Measurements from ENCODE around the gene ST3GAL2.
"Not testable (repeated sequence)": the region's sequence is repeated elsewhere in the genome, so short reads cannot be mapped to it uniquely, and the experiment has no call there.

ST3GAL2 gene

DNA sequence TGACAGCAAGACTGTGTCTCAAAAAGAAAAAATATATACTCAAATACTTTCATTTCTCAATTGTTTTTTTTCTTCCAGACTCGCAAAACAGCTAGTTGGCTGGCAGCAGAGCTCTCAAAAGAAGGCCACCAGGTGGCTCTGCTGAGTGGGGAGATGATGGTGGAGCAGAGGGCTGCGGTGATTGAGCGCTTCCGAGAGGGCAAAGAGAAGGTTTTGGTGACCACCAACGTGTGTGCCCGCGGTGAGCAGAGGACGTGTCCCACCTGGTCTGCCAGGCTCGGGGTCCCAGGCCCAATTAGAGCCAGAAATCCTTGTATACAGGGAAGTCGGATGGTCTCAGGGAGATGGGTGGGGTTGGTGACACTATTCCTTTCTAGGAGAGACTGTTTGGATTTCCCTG lies 68.8 kb downstream of the ST3GAL2 start:
- DNase-seq = peak; percentile 48
- not testable (repeated sequence) for H3K4me2 ChIP-seq (ENCODE audit: low read length, poor library complexity, severe bottlenecking); H4K91ac ChIP-seq (ENCODE audit: low read length); H2BK12ac ChIP-seq (ENCODE audit: low read length in 2 of 2); H3K9me3 ChIP-seq (ENCODE audit: control insufficient read depth, low read length); H2BK15ac ChIP-seq (ENCODE audit: low read depth, poor library complexity, severe bottlenecking); H3K14ac ChIP-seq (ENCODE audit: low read length in 2 of 2); H3K4ac ChIP-seq (ENCODE audit: low read depth in 1 of 2, low read length in 2 of 2); H2AK5ac ChIP-seq (ENCODE audit: low read length, severe bottlenecking); H2BK5ac ChIP-seq (ENCODE audit: low read depth, low read length, poor library complexity, severe bottlenecking); H2AFZ ChIP-seq (ENCODE audit: low read depth, low read length); H3K4me3 ChIP-seq (ENCODE audit: insufficient read depth in 1 of 2, low read depth in 1 of 2, low read length in 2 of 2); H3K4me1 ChIP-seq (ENCODE audit: control insufficient read depth, insufficient read depth, low read depth, low read length); H3K18ac ChIP-seq (ENCODE audit: low read depth in 1 of 2, low read length in 2 of 2); H3K23ac ChIP-seq (ENCODE audit: low read length in 2 of 2); H2BK120ac ChIP-seq (ENCODE audit: low read depth, low read length); H3K9ac ChIP-seq (ENCODE audit: low read length); H4K8ac ChIP-seq (ENCODE audit: low read length); H3K27ac ChIP-seq (ENCODE audit: low read length, poor library complexity, severe bottlenecking); H3K27me3 ChIP-seq (ENCODE audit: control insufficient read depth in 1 of 2, insufficient read depth in 1 of 2, low read length in 2 of 2)
- Histone ChIP-seq H3K79me1 (replicated peaks; ENCODE audit: low read length, poor library complexity, severe bottlenecking) (peaks cover 14% of the 10 kb centered on the region), H3K36me3 (ENCODE audit: control insufficient read depth in 1 of 2, insufficient read depth in 2 of 2, low read depth in 1 of 2, low read length in 2 of 2) (peaks cover 70 to 75% of the 10 kb centered on the region in 2 experiments)
- WGBS = 77% methylated on average over 10 of the region's 10 CpGs

DNA sequence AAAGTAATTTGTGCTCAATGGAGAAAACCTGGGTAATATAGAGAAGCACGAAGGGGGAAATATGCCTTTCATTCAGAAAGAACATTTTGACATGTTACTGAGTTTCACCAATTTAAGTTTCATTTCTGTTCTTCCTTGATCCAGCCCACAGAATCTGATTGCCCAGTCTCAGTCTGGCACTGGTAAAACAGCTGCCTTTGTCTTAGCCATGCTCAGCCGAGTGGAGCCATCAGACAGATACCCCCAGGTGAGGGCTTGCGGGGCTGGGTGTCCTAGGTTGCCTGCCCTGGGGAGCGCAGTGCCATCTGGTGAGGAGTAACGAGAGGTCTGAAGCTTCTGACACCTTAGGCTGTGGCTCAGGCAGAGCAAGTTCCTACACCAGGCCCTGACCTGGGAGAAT lies 74.5 kb downstream of the ST3GAL2 start:
- H2BK12ac ChIP-seq (ENCODE audit: low read length in 2 of 2) = no peak overlapping the region
- H3K4me1 ChIP-seq (ENCODE audit: control insufficient read depth, insufficient read depth, low read depth, low read length) = no peaks in the 10 kb centered on the region
- no peak overlapping the region for H3K18ac ChIP-seq (ENCODE audit: low read depth in 1 of 2, low read length in 2 of 2)
- H2BK5ac ChIP-seq (ENCODE audit: low read depth, low read length, poor library complexity, severe bottlenecking) = no peak overlapping the region
- H2BK15ac ChIP-seq (ENCODE audit: low read depth, poor library complexity, severe bottlenecking) = no peak overlapping the region
- DNase-seq = no peak
- H3K79me1 ChIP-seq (replicated peaks; ENCODE audit: low read length, poor library complexity, severe bottlenecking) = peaks cover 4% of the 10 kb centered on the region
- H3K4ac ChIP-seq (ENCODE audit: low read depth in 1 of 2, low read length in 2 of 2) = no peak overlapping the region
- no peaks in the 10 kb centered on the region for H3K9me3 ChIP-seq (ENCODE audit: control insufficient read depth, low read length)
- H3K27ac ChIP-seq (ENCODE audit: low read length, poor library complexity, severe bottlenecking) = no peak overlapping the region
- no peak overlapping the region for H2AFZ ChIP-seq (ENCODE audit: low read depth, low read length)
- H3K14ac ChIP-seq (ENCODE audit: low read length in 2 of 2) = no peak overlapping the region
- WGBS = 97% methylated on average over 5 of the region's 5 CpGs
- no peak overlapping the region for H3K23ac ChIP-seq (ENCODE audit: low read length in 2 of 2)
- H3K36me3 ChIP-seq (ENCODE audit: control insufficient read depth in 1 of 2, insufficient read depth in 2 of 2, low read depth in 1 of 2, low read length in 2 of 2) = peaks cover 76 to 77% of the 10 kb centered on the region in 2 experiments
- no peaks in the 10 kb centered on the region for H3K27me3 ChIP-seq (ENCODE audit: control insufficient read depth in 1 of 2, insufficient read depth in 1 of 2, low read length in 2 of 2)
- no peak overlapping the region for H3K4me2 ChIP-seq (ENCODE audit: low read length, poor library complexity, severe bottlenecking)
- H3K4me3 ChIP-seq (ENCODE audit: insufficient read depth in 1 of 2, low read depth in 1 of 2, low read length in 2 of 2) = no peak overlapping the region
- no peak overlapping the region for H4K91ac ChIP-seq (ENCODE audit: low read length)
- H4K8ac ChIP-seq (ENCODE audit: low read length) = no peak overlapping the region
- no peak overlapping the region for H3K9ac ChIP-seq (ENCODE audit: low read length)
- H2AK5ac ChIP-seq (ENCODE audit: low read length, severe bottlenecking) = no peak overlapping the region
- no peak overlapping the region for H2BK120ac ChIP-seq (ENCODE audit: low read depth, low read length)

- H3K27ac ChIP-seq (ENCODE audit: low read length, poor library complexity, severe bottlenecking) = no peak overlapping the region
- no peak overlapping the region for H3K18ac ChIP-seq (ENCODE audit: low read depth in 1 of 2, low read length in 2 of 2)
- H4K8ac ChIP-seq (ENCODE audit: low read length) = no peak overlapping the region
- H3K4ac ChIP-seq (ENCODE audit: low read depth in 1 of 2, low read length in 2 of 2) = no peak overlapping the region
- no peaks in the 10 kb centered on the region for H3K4me1 ChIP-seq (ENCODE audit: control insufficient read depth, insufficient read depth, low read depth, low read length)
- 95% methylated on average over 6 of the region's 7 CpGs for WGBS
- no peak overlapping the region for H3K4me2 ChIP-seq (ENCODE audit: low read length, poor library complexity, severe bottlenecking)
- no peak for DNase-seq
- H2BK12ac ChIP-seq (ENCODE audit: low read length in 2 of 2) = no peak overlapping the region
- no peak overlapping the region for H3K9ac ChIP-seq (ENCODE audit: low read length)
- no peak overlapping the region for H4K91ac ChIP-seq (ENCODE audit: low read length)
- H3K23ac ChIP-seq (ENCODE audit: low read length in 2 of 2) = no peak overlapping the region
- no peaks in the 10 kb centered on the region for H3K9me3 ChIP-seq (ENCODE audit: control insufficient read depth, low read length)
- no peak overlapping the region for H3K14ac ChIP-seq (ENCODE audit: low read length in 2 of 2)
- H2AFZ ChIP-seq (ENCODE audit: low read depth, low read length) = no peak overlapping the region
- no peak overlapping the region for H3K4me3 ChIP-seq (ENCODE audit: insufficient read depth in 1 of 2, low read depth in 1 of 2, low read length in 2 of 2)
- H2BK120ac ChIP-seq (ENCODE audit: low read depth, low read length) = no peak overlapping the region
- peaks cover 8% of the 10 kb centered on the region for H3K79me1 ChIP-seq (replicated peaks; ENCODE audit: low read length, poor library complexity, severe bottlenecking)
- H3K27me3 ChIP-seq (ENCODE audit: control insufficient read depth in 1 of 2, insufficient read depth in 1 of 2, low read length in 2 of 2) = no peaks in the 10 kb centered on the region
- H3K36me3 ChIP-seq (ENCODE audit: control insufficient read depth in 1 of 2, insufficient read depth in 2 of 2, low read depth in 1 of 2, low read length in 2 of 2) = peaks cover 67 to 90% of the 10 kb centered on the region in 2 experiments
- H2AK5ac ChIP-seq (ENCODE audit: low read length, severe bottlenecking) = no peak overlapping the region
- H2BK5ac ChIP-seq (ENCODE audit: low read depth, low read length, poor library complexity, severe bottlenecking) = no peak overlapping the region
- no peak overlapping the region for H2BK15ac ChIP-seq (ENCODE audit: low read depth, poor library complexity, severe bottlenecking)
These were observed 79.3 kb downstream of the ST3GAL2 start for GRCh38 chr16:70359552-70359951.

DNA sequence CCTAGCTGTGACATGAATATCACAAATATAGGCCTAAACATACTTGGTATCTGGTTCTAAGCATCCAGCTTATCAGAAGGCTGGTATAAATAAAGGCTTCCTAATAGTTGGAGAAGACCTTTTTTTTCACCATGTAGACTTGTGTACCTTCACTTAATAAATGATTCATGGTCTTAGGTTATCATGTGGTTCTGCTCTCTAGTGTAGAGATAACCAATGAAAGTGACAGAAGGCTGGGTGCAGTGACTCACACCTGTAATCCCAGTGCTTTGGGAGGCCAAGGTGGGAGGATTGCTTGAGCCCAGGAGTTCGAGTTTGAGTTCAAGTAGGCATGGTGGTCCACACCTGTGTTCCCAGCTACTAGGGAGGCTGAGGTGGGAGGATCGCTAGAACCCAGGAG lies 89.1 kb downstream of the ST3GAL2 start:
- no peak for DNase-seq
- no peak overlapping the region for H2BK15ac ChIP-seq (ENCODE audit: low read depth, poor library complexity, severe bottlenecking)
- peaks cover 15 to 28% of the 10 kb centered on the region in 2 experiments for H3K36me3 ChIP-seq (ENCODE audit: control insufficient read depth in 1 of 2, insufficient read depth in 2 of 2, low read depth in 1 of 2, low read length in 2 of 2)
- 100% methylated on average over 2 of the region's 2 CpGs for WGBS
- peak overlapping the region in 1 of 2 experiments; percentile 35 for H3K4me3 ChIP-seq (ENCODE audit: insufficient read depth in 1 of 2, low read depth in 1 of 2, low read length in 2 of 2)
- H3K9ac ChIP-seq (ENCODE audit: low read length) = no peak overlapping the region
- H3K9me3 ChIP-seq (ENCODE audit: control insufficient read depth, low read length) = no peaks in the 10 kb centered on the region
- H3K4me1 ChIP-seq (ENCODE audit: control insufficient read depth, insufficient read depth, low read depth, low read length) = peaks cover 7% of the 10 kb centered on the region
- no peak overlapping the region for H3K4me2 ChIP-seq (ENCODE audit: low read length, poor library complexity, severe bottlenecking)
- H3K79me1 ChIP-seq (replicated peaks; ENCODE audit: low read length, poor library complexity, severe bottlenecking) = peaks cover 13% of the 10 kb centered on the region
- no peaks in the 10 kb centered on the region for H3K27me3 ChIP-seq (ENCODE audit: control insufficient read depth in 1 of 2, insufficient read depth in 1 of 2, low read length in 2 of 2)
- no peak overlapping the region for H3K4ac ChIP-seq (ENCODE audit: low read depth in 1 of 2, low read length in 2 of 2)
- H4K8ac ChIP-seq (ENCODE audit: low read length) = no peak overlapping the region
- H3K14ac ChIP-seq (ENCODE audit: low read length in 2 of 2) = no peak overlapping the region
- H3K27ac ChIP-seq (ENCODE audit: low read length, poor library complexity, severe bottlenecking) = no peak overlapping the region
- no peak overlapping the region for H2AFZ ChIP-seq (ENCODE audit: low read depth, low read length)
- H2BK120ac ChIP-seq (ENCODE audit: low read depth, low read length) = no peak overlapping the region
- H2BK5ac ChIP-seq (ENCODE audit: low read depth, low read length, poor library complexity, severe bottlenecking) = no peak overlapping the region
- H2AK5ac ChIP-seq (ENCODE audit: low read length, severe bottlenecking) = no peak overlapping the region
- no peak overlapping the region for H3K18ac ChIP-seq (ENCODE audit: low read depth in 1 of 2, low read length in 2 of 2)
- no peak overlapping the region for H4K91ac ChIP-seq (ENCODE audit: low read length)
- H3K23ac ChIP-seq (ENCODE audit: low read length in 2 of 2) = no peak overlapping the region
- H2BK12ac ChIP-seq (ENCODE audit: low read length in 2 of 2) = no peak overlapping the region
